Astrocyte of the cerebellum (primary cell): Measurements from ENCODE around the gene PDHX.
"Not testable (repeated sequence)": the region's sequence is repeated elsewhere in the genome, so short reads cannot be mapped to it uniquely, and the experiment has no call there.

ENCODE experiments used
- DNase-seq: peaks from one replicate; pipeline ENCODE4 v3.0.0-alpha.2; 2011; ENCODE audit warnings: low read depth
- H3K4me3 ChIP-seq: 2 replicates; pipeline ENCODE4 v1.5.1; 2011; ENCODE audit warnings: mild to moderate bottlenecking, low read depth, low read length, moderate library complexity
- CTCF ChIP-seq: IDR thresholded peaks from 2 replicates; pipeline ENCODE4 v1.5.1; 2012; ENCODE audit warnings: low read length, low read depth, moderate library complexity, mild to moderate bottlenecking; ENCODE audit errors: missing control alignments
- in situ Hi-C: cut with HindIII; loops from 2 replicates; pipeline ENCODE4 v1.10.0; 2017; ENCODE audit warnings: low sequenced_read_pairs

PDHX gene

GRCh38 chr11:35014346-35014745, 97.9 kb downstream of the PDHX start:
- H3K4me3 ChIP-seq: no peak overlapping the region
- no peak for TF ChIP-seq CTCF
- in situ Hi-C loops: no loop called here
- peak; percentile 97 for DNase-seq

- no peak for DNase-seq
- TF ChIP-seq CTCF: no peak
- no peak overlapping the region for H3K4me3 ChIP-seq
- in situ Hi-C loops: no loop called here
Measured at GRCh38 chr11:35015621-35016387, 99.4 kb downstream of the PDHX start.

- in situ Hi-C loops: no loop called here
- TF ChIP-seq CTCF: no peak
- H3K4me3 ChIP-seq: no peak overlapping the region
- no peak for DNase-seq
Measured at GRCh38 chr11:35016916-35017315, 100.5 kb downstream of the PDHX start.

GRCh38 chr11:35017528-35018342, 101.3 kb downstream of the PDHX start:
- H3K4me3 ChIP-seq: no peak overlapping the region
- in situ Hi-C loops: no loop called here
- no peak for TF ChIP-seq CTCF
- peak; percentile 73 for DNase-seq

GRCh38 chr11:35021589-35021988, 105.2 kb downstream of the PDHX start:
- in situ Hi-C loops: no loop called here
- no peak overlapping the region for H3K4me3 ChIP-seq
- no peak for TF ChIP-seq CTCF
- DNase-seq: no peak

- in situ Hi-C loops, DNase-seq, H3K4me3 ChIP-seq: not testable (repeated sequence)
Measured at GRCh38 chr11:35023940-35024339, 107.5 kb downstream of the PDHX start.

- H3K4me3 ChIP-seq, DNase-seq, in situ Hi-C loops: not testable (repeated sequence)
Measured at GRCh38 chr11:35028007-35028406, 111.6 kb downstream of the PDHX start.
